GM12878 (cell line): ENCODE data around the gene NUDT3. TPM values are rescaled to one million over a fixed set of nuclear protein-coding genes. Genes with fewer than 3 reads are reported as not detected.

Source experiments
- ATAC-seq: fragments of 200-7000 bp; cut with Tn5 transposase; 3 replicates; pipeline ENCODE4 v1.9.1; 2020; ENCODE audit warnings: mild to moderate bottlenecking, moderate library complexity
- BruUV-seq: library from RNA; stranded (reverse); fragments of 400-500 nt; replicated peaks from 2 replicates; lab custom pipeline; 2021; lab: Mats Ljungman, UMichigan
- CTCF ChIA-PET: fragments of 300-600 bp; sonication (Branson Sonifier 250); formaldehyde crosslinking; extraction: SDS; loops from one replicate; lab custom pipeline; 2021; ENCODE audit warnings: inconsistent platforms; lab: Yijun Ruan, JAX
- POLR2A ChIA-PET: fragments of 350-600 bp; formaldehyde crosslinking; extraction: SDS; loops from one replicate; lab custom pipeline; 2021; ENCODE audit warnings: inconsistent platforms; lab: Charles Lee
- RAD21 ChIA-PET: fragments of 300-600 bp; sonication (Branson Sonifier 250); formaldehyde crosslinking; loops from one replicate; lab custom pipeline; 2023; ENCODE audit warnings: antibody characterized with exemption; ENCODE audit not compliant: unreplicated experiment; lab: Charles Lee
- SMC1A ChIA-PET: fragments of 300-600 bp; sonication (Branson Sonifier 250); formaldehyde crosslinking; loops from one replicate; lab custom pipeline; 2023; ENCODE audit not compliant: unreplicated experiment, uncharacterized antibody; lab: Charles Lee
- DNase-seq: peaks from one replicate; pipeline ENCODE4 v3.0.0-alpha.2; 2011; ENCODE audit warnings: low read depth, low spot score
- FAIRE-seq: peaks from 3 replicates; lab custom pipeline; 2011; peaks lifted over from hg19 to GRCh38; lab: Jason Lieb, UNC
- H2AFZ ChIP-seq: 2 replicates; pipeline ENCODE4 v1.6.0; 2011; ENCODE audit warnings: low read depth, low read length, control low read depth; ENCODE audit not compliant: control insufficient read depth
- H3K27ac ChIP-seq: 2 replicates; pipeline ENCODE4 v1.5.1; 2011; ENCODE audit warnings: control low read depth; ENCODE audit not compliant: control insufficient read depth, insufficient read depth
- H3K27me3 ChIP-seq, 2 experiments: replicated peaks in 1 of 2; 2 replicates each; pipeline versions ENCODE4 v1.6.0 to v1.6.1; 2011; ENCODE audit warnings: low read length in 1 of 2; ENCODE audit not compliant: control insufficient read depth in 2 of 2, insufficient read depth in 2 of 2
- H3K36me3 ChIP-seq, 2 experiments: 2 replicates each; pipeline ENCODE4 v1.5.1; 2011; ENCODE audit warnings: low read length in 1 of 2; ENCODE audit not compliant: control insufficient read depth in 2 of 2, insufficient read depth in 2 of 2
- H3K4me1 ChIP-seq: 2 replicates; pipeline ENCODE4 v1.6.1; 2011; ENCODE audit warnings: mild to moderate bottlenecking, low read length, moderate library complexity, mixed read lengths; ENCODE audit not compliant: control insufficient read depth, insufficient read depth
- H3K4me2 ChIP-seq: 2 replicates; pipeline ENCODE4 v1.6.0; 2011; ENCODE audit warnings: control low read depth; ENCODE audit not compliant: control insufficient read depth, insufficient read depth
- H3K4me3 ChIP-seq: fragments of 200-600 bp; sonication (generic); 2 replicates; pipeline ENCODE4 v1.5.1; 2016
- H3K79me2 ChIP-seq: 2 replicates; pipeline ENCODE4 v1.6.0; 2011; ENCODE audit warnings: low read length; ENCODE audit not compliant: control insufficient read depth, insufficient read depth
- H3K9ac ChIP-seq: 2 replicates; pipeline ENCODE4 v1.8.0; 2011; ENCODE audit warnings: low read length, control low read depth, mixed read lengths; ENCODE audit not compliant: control insufficient read depth, insufficient read depth
- H3K9me3 ChIP-seq: replicated peaks from 3 replicates; pipeline ENCODE4 v1.5.1; 2011; ENCODE audit warnings: mild to moderate bottlenecking, low read length; ENCODE audit not compliant: control insufficient read depth, insufficient read depth
- H4K20me1 ChIP-seq: 2 replicates; pipeline ENCODE4 v1.6.0; 2011; ENCODE audit not compliant: control insufficient read depth, insufficient read depth
- CBFB ChIP-seq: IDR thresholded peaks from 2 replicates; pipeline ENCODE4 v1.6.1; 2016; ENCODE audit warnings: antibody characterized with exemption, low read depth
- EZH2 ChIP-seq: IDR thresholded peaks from 2 replicates; pipeline ENCODE4 v1.6.1; 2012; ENCODE audit warnings: low read depth, mild to moderate bottlenecking, control low read depth, inconsistent platforms, low read length, borderline replicate concordance; ENCODE audit not compliant: control insufficient read depth
- FOXM1 ChIP-seq: IDR thresholded peaks from 2 replicates; pipeline ENCODE4 v1.6.1; 2012; ENCODE audit warnings: low read depth, mild to moderate bottlenecking, inconsistent platforms, low read length, moderate library complexity
- IKZF1 ChIP-seq: fragments of 450-650 bp; conservative IDR thresholded peaks from 2 replicates; pipeline ENCODE4 v1.6.1; 2017; ENCODE audit warnings: antibody characterized with exemption, mild to moderate bottlenecking
- JUND ChIP-seq: IDR thresholded peaks from 2 replicates; pipeline ENCODE4 v1.6.1; 2012; ENCODE audit warnings: low read depth, mild to moderate bottlenecking, low read length, improper control_type of control experiment, moderate library complexity
- LARP7 ChIP-seq: fragments of 450-650 bp; IDR thresholded peaks from 2 replicates; pipeline ENCODE4 v1.6.1; 2017; ENCODE audit warnings: mild to moderate bottlenecking
- NFYA ChIP-seq: IDR thresholded peaks from 2 replicates; pipeline ENCODE4 v1.6.1; 2011; ENCODE audit warnings: low read depth, mild to moderate bottlenecking, low read length, improper control_type of control experiment, borderline replicate concordance
- NFYB ChIP-seq: IDR thresholded peaks from 2 replicates; pipeline ENCODE4 v1.6.1; 2011; ENCODE audit warnings: low read depth, mild to moderate bottlenecking, low read length, improper control_type of control experiment, moderate library complexity; ENCODE audit not compliant: insufficient read depth
- SIN3A ChIP-seq: IDR thresholded peaks from 2 replicates; pipeline ENCODE4 v1.6.1; 2012; ENCODE audit warnings: low read depth, low read length, improper control_type of control experiment
- SIX5 ChIP-seq: IDR thresholded peaks from 2 replicates; pipeline ENCODE4 v1.6.1; 2011; ENCODE audit warnings: mild to moderate bottlenecking, low read depth, low read length, moderate library complexity; ENCODE audit not compliant: severe bottlenecking
- ZNF24 ChIP-seq: fragments of 450-650 bp; IDR thresholded peaks from 2 replicates; pipeline ENCODE4 v1.6.1; 2017; ENCODE audit warnings: antibody characterized with exemption, mild to moderate bottlenecking
- ZSCAN29 ChIP-seq: fragments of 450-650 bp; IDR thresholded peaks from 2 replicates; pipeline ENCODE4 v1.6.1; 2017; ENCODE audit warnings: mild to moderate bottlenecking, moderate library complexity
- WGBS: methylation state at CpG from one replicate; pipeline ENCODE4 v1.1.6; 2016; ENCODE audit warnings: low lambda C conversion rate; ENCODE audit not compliant: insufficient replicate concordance, insufficient coverage; ENCODE audit errors: missing lambda C conversion rate; 5-methylcytosine and 5-hydroxymethylcytosine counted together
- in situ Hi-C: fragments of 300-500 bp; cut with MboI; formaldehyde crosslinking; loops from 9 replicates; pipeline ENCODE4 v1.14.3; 2018; ENCODE audit warnings: mixed read lengths
- intact Hi-C: fragments of 100-400 bp; cut with micrococcal nuclease; formaldehyde crosslinking; loops from one replicate; pipeline ENCODE4 v1.14.2; 2022; ENCODE audit not compliant: unreplicated experiment
- polyA plus RNA-seq, 11 experiments: library from polyadenylated mRNA; depleted of rRNA in 4 of 11; unstranded in 6 of 11; stranded (reverse) in 5 of 11; fragments of >200 nt; fragmentation: Nextera tagmentation in 4 of 11; fragmentation: Illumina TruSeq in 1 of 11; extraction: Ambion mirVana in 4 of 11; extraction: Trizol in 1 of 11; gene quantifications; 1 replicate in 1 of 11; 2 replicates in 10 of 11; pipeline versions ENCODE4 v1.2.1 to v1.2.3, GENCODE V29; 2011 to 2016; ENCODE audit warnings: inconsistent platforms in 2 of 11, missing spikeins in 2 of 11, low read depth in 1 of 11
- total RNA-seq, 4 experiments: library from RNA; depleted of rRNA in 3 of 4; stranded (reverse); fragments of >200 nt in 3 of 4; fragmentation: Illumina TruSeq in 1 of 4; extraction: Trizol in 1 of 4; gene quantifications; 2 replicates each; pipeline versions ENCODE4 v1.2.1 to v1.2.3, GENCODE V29; 2013 to 2021
- TF ChIP-seq, protein P1 (sequence below): fragments of 450-650 bp; IDR thresholded peaks from 2 replicates; pipeline ENCODE4 v1.6.1; 2016; ENCODE audit warnings: mild to moderate bottlenecking, moderate library complexity, borderline replicate concordance
- TF ChIP-seq, protein P2 (sequence below): fragments of 450-650 bp; IDR thresholded peaks from 2 replicates; pipeline ENCODE4 v1.6.1; 2018; ENCODE audit warnings: mild to moderate bottlenecking, low read depth, moderate library complexity; ENCODE audit not compliant: partially characterized antibody
- TF ChIP-seq, protein P3 (sequence below), 3 experiments: IDR thresholded peaks in 2 of 3; conservative IDR thresholded peaks in 1 of 3; 2 replicates each; pipeline ENCODE4 v1.5.1; 2011; ENCODE audit warnings: low read depth in 3 of 3, low read length in 3 of 3, mild to moderate bottlenecking in 3 of 3, control low read depth in 2 of 3, moderate library complexity in 2 of 3, inconsistent platforms in 1 of 3, mixed read lengths in 1 of 3; ENCODE audit not compliant: control insufficient read depth in 2 of 3, insufficient read depth in 1 of 3; ENCODE audit errors: extremely low read depth in 1 of 3

NUDT3 gene
- total and polyA plus RNA-seq, 10 of the 15 experiments (the other 5 are each of a cell fraction or from before 2014, with no cell fraction given): 2.4 to 32.3 (median 25.5) TPM

DNA sequence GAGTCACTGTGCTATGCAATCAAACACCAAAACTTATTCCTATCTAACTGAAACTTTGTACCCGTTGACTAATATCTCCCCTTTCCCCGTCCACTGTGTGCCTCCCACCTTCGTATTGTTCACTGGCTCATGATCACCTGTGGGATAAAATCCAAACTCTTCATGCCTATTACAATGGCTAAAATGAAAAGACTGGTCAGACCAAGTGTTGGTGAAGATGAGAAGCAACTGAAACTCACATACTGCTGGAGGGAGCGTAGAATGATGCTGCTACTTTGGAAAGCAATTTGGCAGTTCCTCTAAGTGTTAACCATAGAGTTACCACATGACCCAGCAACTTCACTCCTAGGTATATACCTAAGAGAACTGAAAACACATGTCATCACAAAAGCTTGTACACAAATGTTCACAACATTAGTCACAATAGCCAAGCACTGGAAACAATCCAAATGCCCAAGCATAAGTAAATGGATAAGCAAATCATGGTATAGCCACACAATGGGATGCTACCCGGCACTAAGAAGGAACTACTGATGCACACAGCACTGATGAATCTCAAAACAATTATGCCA, 20.3 kb upstream of the NUDT3 start:
- H3K9me3 ChIP-seq: no peaks in the 10 kb centered on the region
- POLR2A ChIA-PET: no interaction called here

More for the DNA sequence above, 20.3 kb upstream of the NUDT3 start:
- Histone ChIP-seq H3K36me3 (peaks cover 5 to 22% of the 10 kb centered on the region in 2 experiments), H4K20me1 (no peaks in the 10 kb centered on the region; the same call in 1 of the 2 replicates), H3K4me2 (no peak overlapping the region), H3K27ac (no peak overlapping the region), H3K9ac (no peak overlapping the region), H3K4me1 (no peaks in the 10 kb centered on the region), H3K79me2 (no peaks in the 10 kb centered on the region), H3K27me3 (no peaks in the 10 kb centered on the region), H3K4me3 (no peak overlapping the region), H2AFZ (no peak overlapping the region)
- no peak for DNase-seq
- no peak for FAIRE-seq
- CTCF ChIA-PET: interaction anchor here (5.1 kb wide), 1 partner anchor 164 kb away, joined by 180 read pairs; the partner anchor contains the start of gene SMIM29
- WGBS: 86% methylated on average over 5 of the region's 5 CpGs
- TF ChIP-seq, protein P1, sequence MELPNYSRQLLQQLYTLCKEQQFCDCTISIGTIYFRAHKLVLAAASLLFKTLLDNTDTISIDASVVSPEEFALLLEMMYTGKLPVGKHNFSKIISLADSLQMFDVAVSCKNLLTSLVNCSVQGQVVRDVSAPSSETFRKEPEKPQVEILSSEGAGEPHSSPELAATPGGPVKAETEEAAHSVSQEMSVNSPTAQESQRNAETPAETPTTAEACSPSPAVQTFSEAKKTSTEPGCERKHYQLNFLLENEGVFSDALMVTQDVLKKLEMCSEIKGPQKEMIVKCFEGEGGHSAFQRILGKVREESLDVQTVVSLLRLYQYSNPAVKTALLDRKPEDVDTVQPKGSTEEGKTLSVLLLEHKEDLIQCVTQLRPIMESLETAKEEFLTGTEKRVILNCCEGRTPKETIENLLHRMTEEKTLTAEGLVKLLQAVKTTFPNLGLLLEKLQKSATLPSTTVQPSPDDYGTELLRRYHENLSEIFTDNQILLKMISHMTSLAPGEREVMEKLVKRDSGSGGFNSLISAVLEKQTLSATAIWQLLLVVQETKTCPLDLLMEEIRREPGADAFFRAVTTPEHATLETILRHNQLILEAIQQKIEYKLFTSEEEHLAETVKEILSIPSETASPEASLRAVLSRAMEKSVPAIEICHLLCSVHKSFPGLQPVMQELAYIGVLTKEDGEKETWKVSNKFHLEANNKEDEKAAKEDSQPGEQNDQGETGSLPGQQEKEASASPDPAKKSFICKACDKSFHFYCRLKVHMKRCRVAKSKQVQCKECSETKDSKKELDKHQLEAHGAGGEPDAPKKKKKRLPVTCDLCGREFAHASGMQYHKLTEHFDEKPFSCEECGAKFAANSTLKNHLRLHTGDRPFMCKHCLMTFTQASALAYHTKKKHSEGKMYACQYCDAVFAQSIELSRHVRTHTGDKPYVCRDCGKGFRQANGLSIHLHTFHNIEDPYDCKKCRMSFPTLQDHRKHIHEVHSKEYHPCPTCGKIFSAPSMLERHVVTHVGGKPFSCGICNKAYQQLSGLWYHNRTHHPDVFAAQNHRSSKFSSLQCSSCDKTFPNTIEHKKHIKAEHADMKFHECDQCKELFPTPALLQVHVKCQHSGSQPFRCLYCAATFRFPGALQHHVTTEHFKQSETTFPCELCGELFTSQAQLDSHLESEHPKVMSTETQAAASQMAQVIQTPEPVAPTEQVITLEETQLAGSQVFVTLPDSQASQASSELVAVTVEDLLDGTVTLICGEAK: no peak
- no peak for TF ChIP-seq EZH2
- TF ChIP-seq NFYB: no peak
- TF ChIP-seq LARP7: no peak
- TF ChIP-seq, protein P2, sequence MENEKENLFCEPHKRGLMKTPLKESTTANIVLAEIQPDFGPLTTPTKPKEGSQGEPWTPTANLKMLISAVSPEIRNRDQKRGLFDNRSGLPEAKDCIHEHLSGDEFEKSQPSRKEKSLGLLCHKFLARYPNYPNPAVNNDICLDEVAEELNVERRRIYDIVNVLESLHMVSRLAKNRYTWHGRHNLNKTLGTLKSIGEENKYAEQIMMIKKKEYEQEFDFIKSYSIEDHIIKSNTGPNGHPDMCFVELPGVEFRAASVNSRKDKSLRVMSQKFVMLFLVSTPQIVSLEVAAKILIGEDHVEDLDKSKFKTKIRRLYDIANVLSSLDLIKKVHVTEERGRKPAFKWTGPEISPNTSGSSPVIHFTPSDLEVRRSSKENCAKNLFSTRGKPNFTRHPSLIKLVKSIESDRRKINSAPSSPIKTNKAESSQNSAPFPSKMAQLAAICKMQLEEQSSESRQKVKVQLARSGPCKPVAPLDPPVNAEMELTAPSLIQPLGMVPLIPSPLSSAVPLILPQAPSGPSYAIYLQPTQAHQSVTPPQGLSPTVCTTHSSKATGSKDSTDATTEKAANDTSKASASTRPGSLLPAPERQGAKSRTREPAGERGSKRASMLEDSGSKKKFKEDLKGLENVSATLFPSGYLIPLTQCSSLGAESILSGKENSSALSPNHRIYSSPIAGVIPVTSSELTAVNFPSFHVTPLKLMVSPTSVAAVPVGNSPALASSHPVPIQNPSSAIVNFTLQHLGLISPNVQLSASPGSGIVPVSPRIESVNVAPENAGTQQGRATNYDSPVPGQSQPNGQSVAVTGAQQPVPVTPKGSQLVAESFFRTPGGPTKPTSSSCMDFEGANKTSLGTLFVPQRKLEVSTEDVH: no peak
- no peak for TF ChIP-seq NFYA
- TF ChIP-seq, protein P3, sequence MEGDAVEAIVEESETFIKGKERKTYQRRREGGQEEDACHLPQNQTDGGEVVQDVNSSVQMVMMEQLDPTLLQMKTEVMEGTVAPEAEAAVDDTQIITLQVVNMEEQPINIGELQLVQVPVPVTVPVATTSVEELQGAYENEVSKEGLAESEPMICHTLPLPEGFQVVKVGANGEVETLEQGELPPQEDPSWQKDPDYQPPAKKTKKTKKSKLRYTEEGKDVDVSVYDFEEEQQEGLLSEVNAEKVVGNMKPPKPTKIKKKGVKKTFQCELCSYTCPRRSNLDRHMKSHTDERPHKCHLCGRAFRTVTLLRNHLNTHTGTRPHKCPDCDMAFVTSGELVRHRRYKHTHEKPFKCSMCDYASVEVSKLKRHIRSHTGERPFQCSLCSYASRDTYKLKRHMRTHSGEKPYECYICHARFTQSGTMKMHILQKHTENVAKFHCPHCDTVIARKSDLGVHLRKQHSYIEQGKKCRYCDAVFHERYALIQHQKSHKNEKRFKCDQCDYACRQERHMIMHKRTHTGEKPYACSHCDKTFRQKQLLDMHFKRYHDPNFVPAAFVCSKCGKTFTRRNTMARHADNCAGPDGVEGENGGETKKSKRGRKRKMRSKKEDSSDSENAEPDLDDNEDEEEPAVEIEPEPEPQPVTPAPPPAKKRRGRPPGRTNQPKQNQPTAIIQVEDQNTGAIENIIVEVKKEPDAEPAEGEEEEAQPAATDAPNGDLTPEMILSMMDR (IDR thresholded peaks at IDR 0.05 in 2 of 3, conservative IDR thresholded peaks at IDR 0.05 in 1 of 3; ENCODE audit: control insufficient read depth in 2 of 3, extremely low read depth in 1 of 3, insufficient read depth in 1 of 3, low read depth in 3 of 3, low read length in 3 of 3): no peak
- TF ChIP-seq SIN3A: no peak
- no peak for TF ChIP-seq JUND
- no peak for TF ChIP-seq ZSCAN29
- no peak for TF ChIP-seq ZNF24
- no peak for TF ChIP-seq IKZF1
- TF ChIP-seq CBFB: no peak
- no peak for TF ChIP-seq SIX5
- no peak for TF ChIP-seq FOXM1
- SMC1A ChIA-PET: interaction anchor here (4.3 to 7.9 kb wide), 2 partner anchors 17 to 164 kb away, joined by 27 to 152 read pairs; partner anchors contain the start of gene SMIM29
- RAD21 ChIA-PET: no interaction called here
- intact Hi-C loops: no loop called here
- BruUV-seq: no TSS peak
- in situ Hi-C loops: no loop called here
- no peak for ATAC-seq
